ENCODE measurements around the gene ARID3B.

The ARID3B gene

DNA sequence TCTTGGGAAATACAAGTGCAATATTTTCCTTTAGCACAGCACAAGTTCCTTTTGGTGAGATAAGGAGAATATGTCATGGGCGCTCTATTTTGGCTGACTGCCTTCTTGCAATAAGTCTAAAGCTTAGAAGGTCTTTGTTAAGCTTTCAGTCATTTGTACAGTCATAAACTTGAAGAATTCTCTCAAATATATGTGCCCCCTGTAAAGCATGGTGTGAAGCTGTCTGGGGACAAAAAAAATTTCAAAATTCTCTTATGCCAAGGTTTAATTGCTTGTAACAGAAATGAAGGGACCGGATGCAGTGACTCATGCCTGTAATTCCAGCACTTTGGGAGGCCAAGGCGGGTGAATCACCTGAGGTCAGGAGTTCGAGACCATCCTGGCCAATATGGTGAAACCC, 21.7 kb upstream of the ARID3B start:
- H3K4me3 ChIP-seq (replicated peaks; ENCODE audit: insufficient read depth, low read length): no peak overlapping the region
- no peak for DNase-seq (ENCODE audit: low read depth in 1 of 2, low spot score in 1 of 2)
- H3K27ac ChIP-seq (replicated peaks): no peak overlapping the region

DNA sequence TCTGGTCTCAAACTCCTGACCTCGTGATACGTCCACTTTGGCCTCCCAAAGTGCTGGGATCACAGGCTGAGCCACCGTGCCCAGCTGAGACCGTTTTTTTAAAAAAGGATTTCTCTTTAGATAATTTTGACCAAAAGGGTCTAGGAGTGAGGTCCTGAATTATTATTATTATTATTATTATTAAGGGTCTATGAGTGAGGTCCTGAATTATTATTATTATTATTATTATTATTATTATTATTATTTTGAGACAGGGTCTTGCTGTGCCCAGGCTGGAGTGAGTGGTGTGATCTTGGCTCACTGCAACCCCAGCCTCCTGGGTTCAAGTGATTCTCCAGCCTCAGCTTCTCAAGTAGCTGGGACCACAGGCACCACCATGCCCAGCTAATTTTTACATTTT, 20.6 kb upstream of the ARID3B start:
- Histone ChIP-seq H3K27me3 (ENCODE audit: insufficient read depth, poor library complexity, severe bottlenecking) (no peaks in the 10 kb centered on the region), H3K4me3 (replicated peaks; ENCODE audit: insufficient read depth, low read length) (no peak overlapping the region)
- TF ChIP-seq, protein P1, sequence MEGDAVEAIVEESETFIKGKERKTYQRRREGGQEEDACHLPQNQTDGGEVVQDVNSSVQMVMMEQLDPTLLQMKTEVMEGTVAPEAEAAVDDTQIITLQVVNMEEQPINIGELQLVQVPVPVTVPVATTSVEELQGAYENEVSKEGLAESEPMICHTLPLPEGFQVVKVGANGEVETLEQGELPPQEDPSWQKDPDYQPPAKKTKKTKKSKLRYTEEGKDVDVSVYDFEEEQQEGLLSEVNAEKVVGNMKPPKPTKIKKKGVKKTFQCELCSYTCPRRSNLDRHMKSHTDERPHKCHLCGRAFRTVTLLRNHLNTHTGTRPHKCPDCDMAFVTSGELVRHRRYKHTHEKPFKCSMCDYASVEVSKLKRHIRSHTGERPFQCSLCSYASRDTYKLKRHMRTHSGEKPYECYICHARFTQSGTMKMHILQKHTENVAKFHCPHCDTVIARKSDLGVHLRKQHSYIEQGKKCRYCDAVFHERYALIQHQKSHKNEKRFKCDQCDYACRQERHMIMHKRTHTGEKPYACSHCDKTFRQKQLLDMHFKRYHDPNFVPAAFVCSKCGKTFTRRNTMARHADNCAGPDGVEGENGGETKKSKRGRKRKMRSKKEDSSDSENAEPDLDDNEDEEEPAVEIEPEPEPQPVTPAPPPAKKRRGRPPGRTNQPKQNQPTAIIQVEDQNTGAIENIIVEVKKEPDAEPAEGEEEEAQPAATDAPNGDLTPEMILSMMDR (IDR thresholded peaks at IDR 0.05; ENCODE audit: insufficient read depth, low read length): no peak
- TF ChIP-seq, protein P2, sequence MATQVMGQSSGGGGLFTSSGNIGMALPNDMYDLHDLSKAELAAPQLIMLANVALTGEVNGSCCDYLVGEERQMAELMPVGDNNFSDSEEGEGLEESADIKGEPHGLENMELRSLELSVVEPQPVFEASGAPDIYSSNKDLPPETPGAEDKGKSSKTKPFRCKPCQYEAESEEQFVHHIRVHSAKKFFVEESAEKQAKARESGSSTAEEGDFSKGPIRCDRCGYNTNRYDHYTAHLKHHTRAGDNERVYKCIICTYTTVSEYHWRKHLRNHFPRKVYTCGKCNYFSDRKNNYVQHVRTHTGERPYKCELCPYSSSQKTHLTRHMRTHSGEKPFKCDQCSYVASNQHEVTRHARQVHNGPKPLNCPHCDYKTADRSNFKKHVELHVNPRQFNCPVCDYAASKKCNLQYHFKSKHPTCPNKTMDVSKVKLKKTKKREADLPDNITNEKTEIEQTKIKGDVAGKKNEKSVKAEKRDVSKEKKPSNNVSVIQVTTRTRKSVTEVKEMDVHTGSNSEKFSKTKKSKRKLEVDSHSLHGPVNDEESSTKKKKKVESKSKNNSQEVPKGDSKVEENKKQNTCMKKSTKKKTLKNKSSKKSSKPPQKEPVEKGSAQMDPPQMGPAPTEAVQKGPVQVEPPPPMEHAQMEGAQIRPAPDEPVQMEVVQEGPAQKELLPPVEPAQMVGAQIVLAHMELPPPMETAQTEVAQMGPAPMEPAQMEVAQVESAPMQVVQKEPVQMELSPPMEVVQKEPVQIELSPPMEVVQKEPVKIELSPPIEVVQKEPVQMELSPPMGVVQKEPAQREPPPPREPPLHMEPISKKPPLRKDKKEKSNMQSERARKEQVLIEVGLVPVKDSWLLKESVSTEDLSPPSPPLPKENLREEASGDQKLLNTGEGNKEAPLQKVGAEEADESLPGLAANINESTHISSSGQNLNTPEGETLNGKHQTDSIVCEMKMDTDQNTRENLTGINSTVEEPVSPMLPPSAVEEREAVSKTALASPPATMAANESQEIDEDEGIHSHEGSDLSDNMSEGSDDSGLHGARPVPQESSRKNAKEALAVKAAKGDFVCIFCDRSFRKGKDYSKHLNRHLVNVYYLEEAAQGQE (IDR thresholded peaks at IDR 0.05; ENCODE audit: insufficient replicate concordance, low read depth): no peak
- TF ChIP-seq GABPA (IDR thresholded peaks at IDR 0.05; ENCODE audit: low read depth) (no peak), SPI1 (IDR thresholded peaks at IDR 0.05; ENCODE audit: borderline replicate concordance, low read depth) (no peak), POLR2AphosphoS5 (IDR thresholded peaks at IDR 0.05; ENCODE audit: low read depth) (no peak)

More for the DNA sequence above, 21.7 kb upstream of the ARID3B start:
- no peaks in the 10 kb centered on the region for H3K27me3 ChIP-seq (ENCODE audit: insufficient read depth, poor library complexity, severe bottlenecking)
- TF ChIP-seq SPI1 (IDR thresholded peaks at IDR 0.05; ENCODE audit: borderline replicate concordance, low read depth): no peak
- TF ChIP-seq POLR2AphosphoS5 (IDR thresholded peaks at IDR 0.05; ENCODE audit: low read depth): no peak
- TF ChIP-seq, protein P2 (IDR thresholded peaks at IDR 0.05; ENCODE audit: insufficient replicate concordance, low read depth): no peak
- no peak for TF ChIP-seq GABPA (IDR thresholded peaks at IDR 0.05; ENCODE audit: low read depth)
- TF ChIP-seq, protein P1 (IDR thresholded peaks at IDR 0.05; ENCODE audit: insufficient read depth, low read length): no peak

DNA sequence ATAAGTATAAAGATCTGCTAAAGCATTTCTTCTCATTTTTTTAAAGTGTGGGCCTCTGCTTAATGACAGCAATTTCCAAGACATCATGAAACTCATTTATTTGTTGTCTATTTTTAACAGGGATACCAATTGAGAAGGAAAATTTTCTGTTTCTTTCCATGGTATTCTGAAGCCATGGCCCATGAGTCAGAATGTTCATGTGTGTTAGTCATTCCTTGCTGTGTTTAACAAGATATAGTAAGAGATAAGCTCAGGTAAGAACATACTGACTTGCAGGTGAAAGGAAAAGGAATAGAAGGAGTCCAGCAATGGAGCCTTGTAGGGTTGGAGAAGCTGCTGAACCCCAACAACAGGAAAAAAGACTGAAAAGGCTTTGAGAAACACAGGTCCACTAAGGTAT, 17.0 kb upstream of the ARID3B start:
- no peak overlapping the region for H3K4me3 ChIP-seq (replicated peaks; ENCODE audit: insufficient read depth, low read length)
- no peak overlapping the region for H3K27ac ChIP-seq (replicated peaks)
- no peaks in the 10 kb centered on the region for H3K27me3 ChIP-seq (ENCODE audit: insufficient read depth, poor library complexity, severe bottlenecking)
- TF ChIP-seq, protein P2 (IDR thresholded peaks at IDR 0.05; ENCODE audit: insufficient replicate concordance, low read depth): no peak
- TF ChIP-seq GABPA (IDR thresholded peaks at IDR 0.05; ENCODE audit: low read depth) (no peak), POLR2AphosphoS5 (IDR thresholded peaks at IDR 0.05; ENCODE audit: low read depth) (no peak), SPI1 (IDR thresholded peaks at IDR 0.05; ENCODE audit: borderline replicate concordance, low read depth) (no peak)
- TF ChIP-seq, protein P1 (IDR thresholded peaks at IDR 0.05; ENCODE audit: insufficient read depth, low read length): no peak
- no peak for DNase-seq (ENCODE audit: low read depth in 1 of 2, low spot score in 1 of 2)

More for the DNA sequence above, 20.6 kb upstream of the ARID3B start:
- DNase-seq (ENCODE audit: low read depth in 1 of 2, low spot score in 1 of 2): no peak
- H3K27ac ChIP-seq (replicated peaks): no peak overlapping the region

All from HL-60 (cell line).